SK-N-SH (cell line): ENCODE data around the gene CYTH4. TPM values are rescaled to one million over a fixed set of nuclear protein-coding genes. Genes with fewer than 3 reads are reported as not detected.

Experiments used
- CTCF ChIA-PET: fragments of 300-600, 350-600 bp; formaldehyde crosslinking; extraction: SDS; loops from one replicate; lab custom pipeline; 2021; lab: Yijun Ruan, JAX
- POLR2A ChIA-PET: fragments of 350-600 bp; sonication (Branson Sonifier 250); formaldehyde crosslinking; extraction: SDS; loops from one replicate; lab custom pipeline; 2020; ENCODE audit warnings: antibody characterized with exemption, inconsistent platforms; lab: Yijun Ruan, JAX
- DNase-seq: peaks from one replicate; pipeline ENCODE4 v3.0.0; 2012
- H2AFZ ChIP-seq: fragments of 200-600 bp; sonication (generic); 2 replicates; pipeline ENCODE4 v1.8.1; 2016; ENCODE audit warnings: antibody characterized with exemption, mild to moderate bottlenecking, low read depth
- H3F3A ChIP-seq: fragments of 200-600 bp; sonication (generic); replicated peaks from 2 replicates; pipeline ENCODE3; 2016; ENCODE audit warnings: antibody characterized with exemption, mild to moderate bottlenecking; ENCODE audit not compliant: insufficient read depth
- H3K27ac ChIP-seq, 2 experiments: fragments of 200-500 bp in 1 of 2; fragments of 200-600 bp in 1 of 2; sonication (Bioruptor generic) in 1 of 2; sonication (generic), shearing (Covaris generic) in 1 of 2; 2 replicates each; pipeline versions ENCODE4 v1.5.1 to v1.6.1; 2014 to 2016; ENCODE audit warnings: low read depth in 2 of 2, inconsistent platforms in 1 of 2, low read length in 1 of 2, mild to moderate bottlenecking in 1 of 2, mixed read lengths in 1 of 2
- H3K27me3 ChIP-seq: fragments of 200-600 bp; sonication (generic), shearing (Covaris generic); 2 replicates; pipeline ENCODE4 v1.6.1; 2016; ENCODE audit warnings: mixed run types; ENCODE audit not compliant: insufficient read depth
- H3K36me3 ChIP-seq, 2 experiments: fragments of 200-500 bp in 1 of 2; fragments of 200-600 bp in 1 of 2; sonication (Bioruptor generic) in 1 of 2; sonication (generic) in 1 of 2; replicated peaks in 1 of 2; 2 replicates each; pipeline versions ENCODE3 to v1.5.1; 2014 to 2016; ENCODE audit warnings: low read length in 1 of 2, mild to moderate bottlenecking in 1 of 2; ENCODE audit not compliant: insufficient read depth in 2 of 2, control insufficient read depth in 1 of 2
- H3K4me1 ChIP-seq, 2 experiments: fragments of 200-500 bp in 1 of 2; fragments of 200-600 bp in 1 of 2; sonication (Bioruptor generic) in 1 of 2; sonication (generic), shearing (Covaris generic) in 1 of 2; 2 replicates each; pipeline versions ENCODE4 v1.5.1 to v1.6.1; 2014 to 2016; ENCODE audit warnings: low read depth in 1 of 2, low read length in 1 of 2, mixed run types in 1 of 2; ENCODE audit not compliant: insufficient read depth in 2 of 2, control insufficient read depth in 1 of 2
- H3K4me2 ChIP-seq: fragments of 200-600 bp; sonication (generic), shearing (Covaris generic); 2 replicates; pipeline ENCODE4 v1.6.1; 2017; ENCODE audit warnings: mixed run types
- H3K4me3 ChIP-seq, 2 experiments: fragments of 200-500 bp in 1 of 2; fragments of 200-600 bp in 1 of 2; sonication (Bioruptor generic) in 1 of 2; sonication (generic), shearing (Covaris generic) in 1 of 2; 2 replicates each; pipeline versions ENCODE4 v1.5.1 to v1.8.1; 2014 to 2016; ENCODE audit warnings: low read depth in 2 of 2, inconsistent platforms in 1 of 2, low read length in 1 of 2, mild to moderate bottlenecking in 1 of 2, mixed read lengths in 1 of 2, moderate library complexity in 1 of 2
- H3K79me2 ChIP-seq: fragments of 200-600 bp; sonication (generic); 2 replicates; pipeline ENCODE4 v1.8.1; 2017; ENCODE audit warnings: mild to moderate bottlenecking; ENCODE audit not compliant: insufficient read depth
- H3K9ac ChIP-seq: fragments of 200-600 bp; sonication (generic); 2 replicates; pipeline ENCODE4 v1.6.1; 2017; ENCODE audit warnings: mixed run types
- H3K9me2 ChIP-seq: fragments of 200-600 bp; sonication (generic); 2 replicates; pipeline ENCODE4 v1.6.1; 2017; ENCODE audit warnings: mixed run types
- H3K9me3 ChIP-seq: fragments of 200-600 bp; sonication (generic); 2 replicates; pipeline ENCODE4 v1.6.1; 2017; ENCODE audit warnings: mixed run types, mild to moderate bottlenecking, moderate library complexity
- H4K20me1 ChIP-seq: fragments of 200-600 bp; sonication (generic); 2 replicates; pipeline ENCODE4 v1.6.1; 2017; ENCODE audit warnings: mild to moderate bottlenecking, mixed run types; ENCODE audit not compliant: insufficient read depth
- EP300 ChIP-seq, 2 experiments: IDR thresholded peaks; 2 replicates each; pipeline versions ENCODE4 v1.4.0 to v1.6.1; 2012; ENCODE audit warnings: borderline replicate concordance in 1 of 2, low read depth in 1 of 2, low read length in 1 of 2
- FOSL2 ChIP-seq: IDR thresholded peaks from 2 replicates; pipeline ENCODE4 v1.4.0; 2012; ENCODE audit warnings: low read depth, mild to moderate bottlenecking, moderate library complexity, borderline replicate concordance
- FOXM1 ChIP-seq: IDR thresholded peaks from 2 replicates; pipeline ENCODE4 v1.4.0; 2012; ENCODE audit warnings: low read depth, mild to moderate bottlenecking
- GABPA ChIP-seq: IDR thresholded peaks from 2 replicates; pipeline ENCODE4 v1.4.0; 2012; ENCODE audit warnings: low read depth, mild to moderate bottlenecking
- JUND ChIP-seq: IDR thresholded peaks from 2 replicates; pipeline ENCODE4 v1.4.0; 2012
- PBX3 ChIP-seq: IDR thresholded peaks from 2 replicates; pipeline ENCODE4; 2012
- TAF1 ChIP-seq: IDR thresholded peaks from 2 replicates; pipeline ENCODE4 v1.6.1; 2012; ENCODE audit warnings: low read depth, mild to moderate bottlenecking, low read length, moderate library complexity, borderline replicate concordance
- WGBS: methylation state at CpG from one replicate; pipeline ENCODE4 v1.1.6; 2017; ENCODE audit warnings: low lambda C conversion rate; 5-methylcytosine and 5-hydroxymethylcytosine counted together
- polyA plus RNA-seq, 3 experiments: library from polyadenylated mRNA; depleted of rRNA; stranded (reverse); fragments of >200 nt; gene quantifications; 2 replicates each; pipeline ENCODE4 v1.2.3, GENCODE V29; 2012

Gene CYTH4
- polyA plus RNA-seq, 1 of the 3 experiments (the other 2 are of a cell fraction) = 0.07 TPM

- peak; percentile 31 for DNase-seq
- TF ChIP-seq JUND (no peak), FOXM1 (no peak), FOSL2 (no peak)
- POLR2A ChIA-PET = no interaction called here
These were observed 44.7 kb upstream of the CYTH4 start for GRCh38 chr22:37237371-37238268.

GRCh38 chr22:37239336-37240239 lies 42.7 kb upstream of the CYTH4 start:
- ChIA-PET POLR2A (no interaction called here), CTCF (interaction anchor here (0.8 to 14.4 kb wide), 5 partner anchors 14 to 383 kb away, joined by 3 to 124 read pairs (median 3); no protein-coding TSS in a partner anchor)
- Histone ChIP-seq H3K27me3 (no peaks in the 10 kb centered on the region), H3K36me3 (no peaks in the 10 kb centered on the region), H3K4me3 (no peak overlapping the region), H3K4me1 (peaks cover 7 to 11% of the 10 kb centered on the region in 2 experiments; a peak in 3 of 4 replicates), H3F3A (no peaks in the 10 kb centered on the region), H3K4me2 (no peak overlapping the region), H4K20me1 (no peaks in the 10 kb centered on the region), H3K9ac (no peak overlapping the region), H3K79me2 (no peaks in the 10 kb centered on the region), H3K9me3 (no peaks in the 10 kb centered on the region), H3K9me2 (no peaks in the 10 kb centered on the region), H3K27ac (no peak overlapping the region), H2AFZ (no peak overlapping the region)
- 78% methylated on average over 6 of the region's 10 CpGs for WGBS
- TF ChIP-seq EP300 (IDR thresholded peaks at IDR 0.05; ENCODE audit: borderline replicate concordance in 1 of 2, low read depth in 1 of 2, low read length in 1 of 2) (no peak), PBX3 (no peak), GABPA (no peak), TAF1 (no peak)
- peak; percentile 17 for DNase-seq

More at GRCh38 chr22:37237371-37238268, 44.7 kb upstream of the CYTH4 start:
- Histone ChIP-seq H3K27me3 (no peaks in the 10 kb centered on the region), H4K20me1 (no peaks in the 10 kb centered on the region), H3K9me2 (no peaks in the 10 kb centered on the region), H2AFZ (no peak overlapping the region), H3K4me2 (no peak overlapping the region), H3K9me3 (no peaks in the 10 kb centered on the region), H3K36me3 (no peaks in the 10 kb centered on the region), H3K9ac (no peak overlapping the region), H3F3A (no peaks in the 10 kb centered on the region), H3K79me2 (no peaks in the 10 kb centered on the region), H3K4me3 (no peak overlapping the region), H3K27ac (no peak overlapping the region), H3K4me1 (peaks cover 4% of the 10 kb centered on the region in 2 experiments; a peak in 3 of 4 replicates)
- 93% methylated on average over 20 of the region's 20 CpGs for WGBS
- CTCF ChIA-PET = interaction anchor here (0.9 to 14.4 kb wide), 3 partner anchors 10 to 23 kb away, joined by 3 to 124 read pairs (median 3); no protein-coding TSS in a partner anchor
